ENCODE data around the gene ASH1L.

DNA sequence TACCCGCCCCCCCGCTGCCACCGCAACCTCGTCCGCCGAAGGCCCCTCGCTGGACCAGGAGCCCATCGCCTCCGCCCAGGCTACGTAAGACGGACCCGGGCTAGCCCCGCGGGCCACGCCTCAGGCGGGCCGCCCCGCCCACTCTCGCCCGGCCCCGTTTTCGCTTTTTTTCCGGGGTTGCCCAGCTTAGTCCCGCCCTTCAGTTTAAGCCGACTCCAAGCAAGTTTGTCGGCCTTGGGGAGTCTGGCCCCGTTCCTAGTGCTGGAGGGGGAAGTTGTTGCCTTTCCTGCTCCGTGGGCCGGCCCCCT is 238.9 kb downstream of the ASH1L start:
- TF ChIP-seq POLR2A (IDR thresholded peaks at IDR 0.05) (no peak), CTCF (IDR thresholded peaks at IDR 0.05) (no peak)
